HG02938 (cell line): ENCODE data around the gene ARID5A.

ENCODE experiments used
- ATAC-seq: cut with Tn5 transposase; IDR thresholded peaks from one replicate; pipeline ENCODE4 v1.9.1; 2021; ENCODE audit warnings: mild to moderate bottlenecking, moderate library complexity; ENCODE audit not compliant: unreplicated experiment

Gene ARID5A

DNA sequence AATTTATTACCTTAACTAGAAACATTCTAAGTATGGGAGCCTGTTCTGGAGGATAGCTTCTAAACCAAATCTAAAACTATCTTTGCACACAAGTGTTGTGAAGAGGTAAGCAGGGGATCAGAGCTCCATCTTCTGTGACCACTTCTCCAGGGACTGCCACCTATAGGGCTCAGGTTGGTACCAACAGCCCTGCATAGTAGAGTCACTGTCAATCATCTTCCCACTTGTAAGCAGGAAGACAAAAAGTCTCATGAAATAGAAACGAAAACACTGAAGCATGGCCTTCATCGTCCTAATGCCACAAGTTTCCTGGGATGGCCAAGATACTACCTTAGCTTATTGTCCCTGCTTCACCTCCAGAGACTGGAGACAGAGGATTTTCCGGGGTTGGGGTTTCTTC is 57.7 kb downstream of the ARID5A start:
- no peak for ATAC-seq

DNA sequence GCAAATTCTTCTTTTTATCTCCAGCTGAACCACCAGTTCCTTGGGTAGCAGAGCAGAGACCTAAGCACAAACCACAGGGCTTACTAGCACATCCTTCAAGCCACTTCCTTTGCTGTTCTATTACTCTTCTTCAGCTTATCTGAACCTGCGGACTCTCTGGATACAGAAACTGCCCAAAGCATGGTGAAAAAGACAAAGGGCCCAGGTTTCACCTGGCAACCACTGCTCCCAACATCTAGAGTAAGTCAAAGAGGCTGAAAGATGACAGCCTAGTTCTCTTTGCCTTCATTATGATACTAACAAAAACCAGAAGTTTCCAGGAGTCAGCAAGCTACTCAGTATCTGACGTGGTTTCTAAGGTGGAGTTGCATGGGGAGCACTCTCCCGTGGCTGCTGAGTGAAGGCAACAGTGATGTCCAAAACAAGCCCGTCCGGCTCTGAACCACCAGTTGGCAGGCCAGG is 58.2 kb downstream of the ARID5A start:
- ATAC-seq = no peak

DNA sequence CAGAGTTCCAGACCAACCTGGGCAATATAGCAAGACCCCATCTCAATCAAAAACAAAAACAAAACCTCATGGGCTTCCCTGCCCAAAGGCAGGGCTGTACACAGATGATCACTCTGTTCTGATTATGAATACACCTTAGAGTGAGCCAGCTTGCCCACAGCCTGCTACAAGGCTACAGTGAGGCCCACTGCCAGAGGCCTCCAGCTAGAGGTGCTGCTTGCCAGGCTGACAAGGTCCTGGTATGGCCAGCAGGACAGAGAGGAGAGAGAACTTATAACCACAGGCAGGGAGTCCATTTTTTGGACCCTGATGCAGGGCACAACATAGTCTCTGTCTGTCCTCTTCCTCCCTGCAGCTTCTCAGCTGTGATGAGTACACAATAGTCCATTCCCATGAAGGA is 60.0 kb downstream of the ARID5A start:
- ATAC-seq = no peak

- ATAC-seq = no peak
Measured at GRCh38 chr2:96599941-96600340, 63.4 kb downstream of the ARID5A start.

- no peak for ATAC-seq
Measured at GRCh38 chr2:96601382-96602292, 65.1 kb downstream of the ARID5A start.
